Measurements from ENCODE around the gene ZBTB47. TPM values are rescaled to one million over a fixed set of nuclear protein-coding genes. Genes with fewer than 3 reads are reported as not detected.

The ZBTB47 gene
- total RNA-seq, 1 donor from 2014 or later = 7.6 TPM

- DNase-seq (ENCODE audit: low read depth) (no peak), FAIRE-seq (no peak)
- TF ChIP-seq CTCF (IDR thresholded peaks at IDR 0.05; ENCODE audit: insufficient read depth, low read length, severe bottlenecking) = no peak
- Histone ChIP-seq H3K27me3 (ENCODE audit: control insufficient read depth, insufficient read depth, low read length) (no peaks in the 10 kb centered on the region), H3K4me3 (ENCODE audit: low read depth, low read length) (no peak overlapping the region), H3K36me3 (ENCODE audit: control insufficient read depth, insufficient read depth, low read length) (peaks cover 13% of the 10 kb centered on the region)
These were observed 5.6 kb upstream of the ZBTB47 start for GRCh38 chr3:42647821-42648459.

GRCh38 chr3:42649006-42649405 is 4.5 kb upstream of the ZBTB47 start:
- Histone ChIP-seq H3K27me3 (ENCODE audit: control insufficient read depth, insufficient read depth, low read length) (no peaks in the 10 kb centered on the region), H3K4me3 (ENCODE audit: low read depth, low read length) (no peak overlapping the region), H3K36me3 (ENCODE audit: control insufficient read depth, insufficient read depth, low read length) (peaks cover 9% of the 10 kb centered on the region)
- FAIRE-seq = no peak
- DNase-seq (ENCODE audit: low read depth) = no peak
- no peak for TF ChIP-seq CTCF (IDR thresholded peaks at IDR 0.05; ENCODE audit: insufficient read depth, low read length, severe bottlenecking)

- DNase-seq (ENCODE audit: low read depth) (no peak), FAIRE-seq (no peak)
- Histone ChIP-seq H3K27me3 (ENCODE audit: control insufficient read depth, insufficient read depth, low read length) (no peaks in the 10 kb centered on the region), H3K36me3 (ENCODE audit: control insufficient read depth, insufficient read depth, low read length) (peaks cover 7% of the 10 kb centered on the region), H3K4me3 (ENCODE audit: low read depth, low read length) (no peak overlapping the region)
- no peak for TF ChIP-seq CTCF (IDR thresholded peaks at IDR 0.05; ENCODE audit: insufficient read depth, low read length, severe bottlenecking)
These were observed 3.7 kb upstream of the ZBTB47 start for GRCh38 chr3:42649783-42650182.

- H3K27me3 ChIP-seq (ENCODE audit: control insufficient read depth, insufficient read depth, low read length) = no peaks in the 10 kb centered on the region
- no peak overlapping the region for H3K4me3 ChIP-seq (ENCODE audit: low read depth, low read length)
- peaks cover 3% of the 10 kb centered on the region for H3K36me3 ChIP-seq (ENCODE audit: control insufficient read depth, insufficient read depth, low read length)
- peak; percentile 62 for FAIRE-seq
- no peak for TF ChIP-seq CTCF (IDR thresholded peaks at IDR 0.05; ENCODE audit: insufficient read depth, low read length, severe bottlenecking)
- peak; percentile 80 for DNase-seq (ENCODE audit: low read depth)
These were observed 2.0 kb upstream of the ZBTB47 start for GRCh38 chr3:42651248-42652091.

- FAIRE-seq (no peak), DNase-seq (ENCODE audit: low read depth) (no peak)
- H3K4me3 ChIP-seq (ENCODE audit: low read depth, low read length) = no peak overlapping the region
These were observed 1.3 kb upstream of the ZBTB47 start for GRCh38 chr3:42652251-42652610.

More at GRCh38 chr3:42652251-42652610, 1.3 kb upstream of the ZBTB47 start:
- TF ChIP-seq CTCF (IDR thresholded peaks at IDR 0.05; ENCODE audit: insufficient read depth, low read length, severe bottlenecking) = no peak
- Histone ChIP-seq H3K36me3 (ENCODE audit: control insufficient read depth, insufficient read depth, low read length) (no peaks in the 10 kb centered on the region), H3K27me3 (ENCODE audit: control insufficient read depth, insufficient read depth, low read length) (no peaks in the 10 kb centered on the region)

All from bronchial epithelial cell (primary cell).